MM.1S (cell line): ENCODE data around the gene CAPN10.

Experiments
- CTCF ChIP-seq: fragments of 300-600 bp; sonication (generic); IDR thresholded peaks from 2 replicates; pipeline ENCODE4 v1.5.1; 2016; ENCODE audit warnings: antibody characterized with exemption, low read length, mixed read lengths
- EZH2 ChIP-seq: fragments of 300-600 bp; sonication (generic); optimal IDR thresholded peaks from 2 replicates; pipeline ENCODE3; 2017; ENCODE audit warnings: low read depth, mild to moderate bottlenecking, antibody characterized with exemption, low read length, mixed read lengths

- TF ChIP-seq EZH2 (no peak), CTCF (no peak)
Measured at GRCh38 chr2:240578488-240578887, 8.0 kb upstream of the CAPN10 start.
